GM19395 (cell line): Measurements from ENCODE around the gene GAN.

Source experiments
- ATAC-seq: cut with Tn5 transposase; IDR thresholded peaks from one replicate; pipeline ENCODE4 v1.9.1; 2021; ENCODE audit warnings: mild to moderate bottlenecking, moderate library complexity; ENCODE audit not compliant: unreplicated experiment

GAN gene

GRCh38 chr16:81314603-81315270 is at the start of gene GAN:
GAN (plus strand) TSS chr16:81314962; CDS start chr16:81315114, 152 bp downstream.
- ATAC-seq = peak; percentile 94

- no peak for ATAC-seq
Measured at GRCh38 chr16:81265052-81265451, 49.7 kb upstream of the GAN start.

- ATAC-seq = no peak
Measured at GRCh38 chr16:81265658-81266451, 48.9 kb upstream of the GAN start.

- ATAC-seq = no peak
Measured at GRCh38 chr16:81266680-81267095, 48.1 kb upstream of the GAN start.

- ATAC-seq = no peak
Measured at GRCh38 chr16:81268509-81268908, 46.3 kb upstream of the GAN start.

GRCh38 chr16:81273223-81273950 is 41.4 kb upstream of the GAN start:
- ATAC-seq = no peak

GRCh38 chr16:81275064-81275532 is 39.7 kb upstream of the GAN start:
- ATAC-seq = no peak

- no peak for ATAC-seq
Measured at GRCh38 chr16:81275795-81276194, 39.0 kb upstream of the GAN start.

- no peak for ATAC-seq
Measured at GRCh38 chr16:81276323-81276722, 38.4 kb upstream of the GAN start.

GRCh38 chr16:81277541-81278080 is 37.2 kb upstream of the GAN start:
- ATAC-seq = no peak

- no peak for ATAC-seq
Measured at GRCh38 chr16:81278526-81278925, 36.2 kb upstream of the GAN start.

- ATAC-seq = no peak
Measured at GRCh38 chr16:81279392-81279791, 35.4 kb upstream of the GAN start.

- ATAC-seq = no peak
Measured at GRCh38 chr16:81280393-81280792, 34.4 kb upstream of the GAN start.

GRCh38 chr16:81283044-81283443 is 31.7 kb upstream of the GAN start:
- no peak for ATAC-seq

GRCh38 chr16:81284995-81285600 is 29.7 kb upstream of the GAN start:
- ATAC-seq = no peak

- no peak for ATAC-seq
Measured at GRCh38 chr16:81286190-81286589, 28.6 kb upstream of the GAN start.

- no peak for ATAC-seq
Measured at GRCh38 chr16:81291117-81291516, 23.6 kb upstream of the GAN start.

- ATAC-seq = no peak
Measured at GRCh38 chr16:81292936-81293335, 21.8 kb upstream of the GAN start.

- no peak for ATAC-seq
Measured at GRCh38 chr16:81293909-81294802, 20.6 kb upstream of the GAN start.

- ATAC-seq = no peak
Measured at GRCh38 chr16:81296631-81297030, 18.1 kb upstream of the GAN start.
